Neural crest cell (in vitro differentiated cells): ENCODE results near the gene LENG8. TPM values are rescaled to one million over a fixed set of nuclear protein-coding genes. Genes with fewer than 3 reads are reported as not detected.

Source experiments
- DNase-seq: peaks from one replicate; pipeline ENCODE4 v3.0.0; 2021; ENCODE audit warnings: low read depth, mixed read lengths, low spot score
- H3K27ac Mint-ChIP-seq: one replicate; pipeline ENCODE4 v1.8.0; 2021; ENCODE audit warnings: mild to moderate bottlenecking, mixed read lengths; ENCODE audit not compliant: unreplicated experiment
- H3K27me3 Mint-ChIP-seq: 2 replicates; pipeline ENCODE4 v1.8.0; 2021; ENCODE audit warnings: low read depth, mild to moderate bottlenecking, mixed read lengths
- H3K36me3 Mint-ChIP-seq: 2 replicates; pipeline ENCODE4 v1.8.0; 2021; ENCODE audit warnings: low read depth, mild to moderate bottlenecking, mixed read lengths
- H3K4me1 Mint-ChIP-seq: 2 replicates; pipeline ENCODE4 v1.8.0; 2021; ENCODE audit warnings: mixed read lengths
- H3K4me3 Mint-ChIP-seq: one replicate; pipeline ENCODE4 v1.8.0; 2021; ENCODE audit warnings: mild to moderate bottlenecking, mixed read lengths
- H3K9me3 Mint-ChIP-seq: 2 replicates; pipeline ENCODE4 v1.8.0; 2021; ENCODE audit warnings: mixed read lengths
- CTCF ChIP-seq: fragments of 200-600 bp; sonication (generic); conservative IDR thresholded peaks from 2 replicates; pipeline ENCODE4 v1.5.0; 2021; ENCODE audit warnings: antibody characterized with exemption, mild to moderate bottlenecking
- total RNA-seq: library from RNA; stranded (reverse); gene quantifications from 2 replicates; pipeline ENCODE4 v1.2.1, GENCODE V29; 2021

The LENG8 gene
- total RNA-seq, 1 donor from 2014 or later = 161 TPM

GRCh38 chr19:54452626-54453025 lies 3.6 kb downstream of the LENG8 start:
- H3K36me3 Mint-ChIP-seq = peaks cover 20% of the 10 kb centered on the region

GRCh38 chr19:54453921-54454780 lies 5.2 kb downstream of the LENG8 start:
- no peak for TF ChIP-seq CTCF
- Mint-ChIP-seq H3K9me3 (no peaks in the 10 kb centered on the region), H3K4me3 (peak overlapping the region; percentile 31), H3K4me1 (peaks cover 16% of the 10 kb centered on the region), H3K27ac (no peak overlapping the region), H3K27me3 (no peaks in the 10 kb centered on the region), H3K36me3 (peaks cover 17% of the 10 kb centered on the region)
- DNase-seq = no peak

More at GRCh38 chr19:54452626-54453025, 3.6 kb downstream of the LENG8 start:
- H3K27me3 Mint-ChIP-seq = peaks cover 4% of the 10 kb centered on the region
- no peak for TF ChIP-seq CTCF
- H3K27ac Mint-ChIP-seq = no peak overlapping the region
- DNase-seq = no peak
- no peaks in the 10 kb centered on the region for H3K9me3 Mint-ChIP-seq
- H3K4me1 Mint-ChIP-seq = peaks cover 31% of the 10 kb centered on the region
- H3K4me3 Mint-ChIP-seq = peak overlapping the region; percentile 60

- Mint-ChIP-seq H3K9me3 (no peaks in the 10 kb centered on the region), H3K4me1 (peaks cover 12% of the 10 kb centered on the region), H3K27ac (no peak overlapping the region), H3K27me3 (peaks cover 2% of the 10 kb centered on the region), H3K36me3 (peaks cover 17% of the 10 kb centered on the region), H3K4me3 (no peak overlapping the region)
- no peak for TF ChIP-seq CTCF
- DNase-seq = no peak
These were observed 6.0 kb downstream of the LENG8 start for GRCh38 chr19:54454781-54455675.

GRCh38 chr19:54455786-54456422 lies 6.9 kb downstream of the LENG8 start:
- Mint-ChIP-seq H3K9me3 (no peaks in the 10 kb centered on the region), H3K36me3 (peaks cover 15% of the 10 kb centered on the region), H3K27ac (no peak overlapping the region), H3K27me3 (peaks cover 2% of the 10 kb centered on the region), H3K4me3 (no peak overlapping the region), H3K4me1 (peaks cover 4% of the 10 kb centered on the region)
- no peak for TF ChIP-seq CTCF
- DNase-seq = no peak
